CD4-positive, alpha-beta memory T cell (primary cell): ENCODE data around the gene THOC2. TPM values are rescaled to one million over a fixed set of nuclear protein-coding genes. Genes with fewer than 3 reads are reported as not detected.
A peak's percentile ranks its signal among the peaks of the same experiment; 100 is the strongest.
"Not testable (repeated sequence)": the region's sequence is repeated elsewhere in the genome, so short reads cannot be mapped to it uniquely, and the experiment has no call there.

Experiments used
- CTCF ChIA-PET: fragments of 350-600 bp; sonication (Branson Sonifier 250); formaldehyde crosslinking; loops from one replicate; lab custom pipeline; 2021; ENCODE audit warnings: inconsistent platforms; ENCODE audit not compliant: partially characterized antibody; lab: Charles Lee
- POLR2A ChIA-PET: fragments of 350-600 bp; sonication (Branson Sonifier 250); formaldehyde crosslinking; loops from one replicate; lab custom pipeline; 2021; ENCODE audit not compliant: partially characterized antibody; lab: Charles Lee
- DNase-seq, 5 donors: peaks; one replicate each; pipeline versions ENCODE4 v3.0.0 to v3.0.0-alpha.2; 2020 to 2022; ENCODE audit warnings: mixed read lengths in 1 of 5
- H3K27ac ChIP-seq: one replicate; pipeline ENCODE4 v1.7.0; 2013; ENCODE audit warnings: low read depth, low read length
- H3K27me3 ChIP-seq: 2 replicates; pipeline ENCODE4 v1.7.0; 2013; ENCODE audit warnings: mild to moderate bottlenecking, low read length, moderate library complexity; ENCODE audit not compliant: insufficient read depth
- H3K36me3 ChIP-seq: 2 replicates; pipeline ENCODE4 v1.7.0; 2013; ENCODE audit warnings: mild to moderate bottlenecking, low read length, moderate library complexity; ENCODE audit not compliant: insufficient read depth
- H3K4me1 ChIP-seq: 2 replicates; pipeline ENCODE4 v1.7.0; 2013; ENCODE audit warnings: mild to moderate bottlenecking, low read length, moderate library complexity; ENCODE audit not compliant: insufficient read depth
- H3K4me3 ChIP-seq, 2 donors: one replicate each; pipeline ENCODE4 v1.7.0; 2013; ENCODE audit warnings: low read length in 2 of 2, mild to moderate bottlenecking in 1 of 2
- H3K9me3 ChIP-seq, 2 donors: one replicate each; pipeline ENCODE4 v1.7.0; 2013; ENCODE audit warnings: low read length in 2 of 2, control low read depth in 1 of 2; ENCODE audit not compliant: control insufficient read depth in 1 of 2
- H3K27ac Mint-ChIP-seq, 7 donors: one replicate each; pipeline ENCODE4 v1.8.0; 2020 to 2021; ENCODE audit warnings: mixed read lengths in 7 of 7, mild to moderate bottlenecking in 6 of 7, inconsistent platforms in 3 of 7, moderate library complexity in 3 of 7
- H3K27me3 Mint-ChIP-seq, 2 donors: one replicate each; pipeline ENCODE4 v1.8.0; 2020 to 2021; ENCODE audit warnings: mixed read lengths in 2 of 2
- H3K36me3 Mint-ChIP-seq, 2 donors: one replicate each; pipeline ENCODE4 v1.8.0; 2020 to 2021; ENCODE audit warnings: mixed read lengths in 2 of 2, inconsistent platforms in 1 of 2, mild to moderate bottlenecking in 1 of 2
- H3K4me1 Mint-ChIP-seq, 4 donors: one replicate each; pipeline ENCODE4 v1.8.0; 2020 to 2021; ENCODE audit warnings: mixed read lengths in 4 of 4, mild to moderate bottlenecking in 1 of 4
- H3K4me3 Mint-ChIP-seq, 8 donors: one replicate each; pipeline ENCODE4 v1.8.0; 2020 to 2021; ENCODE audit warnings: mixed read lengths in 8 of 8, mild to moderate bottlenecking in 7 of 8, moderate library complexity in 6 of 8, inconsistent platforms in 3 of 8
- H3K9me3 Mint-ChIP-seq, 8 donors: one replicate each; pipeline ENCODE4 v1.8.0; 2020 to 2021; ENCODE audit warnings: mixed read lengths in 8 of 8, mild to moderate bottlenecking in 5 of 8, inconsistent platforms in 3 of 8, moderate library complexity in 1 of 8
- intact Hi-C: fragments of 100-400 bp; cut with micrococcal nuclease; formaldehyde crosslinking; loops from one replicate; pipeline ENCODE4 v1.15.1; 2023
- polyA plus RNA-seq, 2 donors: library from polyadenylated mRNA; unstranded; fragments of 300-500 nt; fragmentation: Illumina TruSeq; gene quantifications; one replicate each; pipeline ENCODE4 v1.2.3, GENCODE V29; 2021
- total RNA-seq, 2 experiments: library from RNA; stranded (reverse); gene quantifications; one replicate each; pipeline ENCODE4 v1.2.3, GENCODE V29; 2021

Gene THOC2
- total and polyA plus RNA-seq, 4 experiments from 2014 or later, result 22.0 to 104 (median 72.0) TPM

DNA sequence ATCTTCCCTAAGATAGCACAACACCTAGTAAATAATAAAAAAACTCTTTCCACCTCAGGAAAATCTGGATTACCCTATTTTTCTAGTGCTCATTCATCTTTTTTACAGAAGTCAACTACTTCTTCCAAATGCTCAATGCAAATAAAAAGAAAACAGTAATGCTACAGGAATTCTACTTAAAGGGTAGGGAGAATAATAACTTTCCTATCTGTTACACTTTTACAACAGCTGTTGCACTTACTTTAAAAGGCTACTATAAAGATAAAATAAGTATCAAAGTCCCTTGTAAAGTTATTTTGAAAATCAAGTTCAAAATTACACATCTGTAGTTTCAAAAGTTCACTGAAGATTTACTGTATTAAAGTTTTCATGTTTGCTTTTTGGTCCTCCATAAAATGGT lies 37.6 kb downstream of the THOC2 start:
- no peaks in the 10 kb centered on the region for H3K9me3 Mint-ChIP-seq
- Histone ChIP-seq H3K4me3 (no peak overlapping the region), H3K9me3 (no peaks in the 10 kb centered on the region), H3K27me3 (no peaks in the 10 kb centered on the region), H3K36me3 (no peaks in the 10 kb centered on the region), H3K4me1 (no peaks in the 10 kb centered on the region), H3K27ac (no peak overlapping the region)
- H3K4me1 Mint-ChIP-seq, result peaks cover 0 to 4% (median under 1%) of the 10 kb centered on the region in 4 donors
- ChIA-PET CTCF (no interaction called here), POLR2A (no interaction called here)
- DNase-seq, result no peak
- H3K27ac Mint-ChIP-seq, result no peak overlapping the region
- H3K27me3 Mint-ChIP-seq, result no peaks in the 10 kb centered on the region
- no peak overlapping the region for H3K4me3 Mint-ChIP-seq
- intact Hi-C loops, result no loop called here
- peaks cover 0 to 21% of the 10 kb centered on the region in 2 donors for H3K36me3 Mint-ChIP-seq

DNA sequence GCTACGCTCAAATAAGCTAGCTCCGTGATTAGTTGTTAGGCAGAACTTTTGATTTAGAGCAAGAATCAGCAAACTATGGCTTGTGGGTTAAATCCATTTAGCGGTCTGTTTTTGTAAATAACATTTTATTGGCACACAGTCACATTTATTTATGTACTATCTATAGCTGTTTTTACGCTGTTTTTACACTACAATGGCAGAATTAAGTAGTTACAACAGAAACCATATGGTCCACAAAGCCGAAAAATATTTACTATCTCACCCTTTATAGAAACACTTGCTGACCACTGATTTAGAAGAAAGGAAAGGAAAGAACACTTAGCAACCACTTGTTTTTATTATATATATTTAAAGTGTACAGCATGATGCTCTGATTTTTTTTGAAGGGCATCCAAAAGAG lies 41.1 kb downstream of the THOC2 start:
- H3K36me3 ChIP-seq, result no peaks in the 10 kb centered on the region
- H3K27ac Mint-ChIP-seq, result no peak overlapping the region
- no peak overlapping the region for H3K27ac ChIP-seq
- no peak overlapping the region for H3K4me3 Mint-ChIP-seq
- DNase-seq, result no peak
- no peaks in the 10 kb centered on the region for H3K9me3 Mint-ChIP-seq
- peaks cover 0 to 28% of the 10 kb centered on the region in 2 donors for H3K36me3 Mint-ChIP-seq
- no peaks in the 10 kb centered on the region for H3K27me3 ChIP-seq
- no peak overlapping the region for H3K4me3 ChIP-seq
- CTCF ChIA-PET, result interaction anchor here (0.7 kb wide), 1 partner anchor 13 kb away, joined by 4 read pairs; no protein-coding TSS in a partner anchor
- H3K9me3 ChIP-seq, result no peaks in the 10 kb centered on the region
- POLR2A ChIA-PET, result no interaction called here
- H3K4me1 ChIP-seq, result no peaks in the 10 kb centered on the region
- H3K4me1 Mint-ChIP-seq, result peaks cover 0 to 1% (median 0%) of the 10 kb centered on the region in 4 donors
- no peaks in the 10 kb centered on the region for H3K27me3 Mint-ChIP-seq
- intact Hi-C loops, result no loop called here

DNA sequence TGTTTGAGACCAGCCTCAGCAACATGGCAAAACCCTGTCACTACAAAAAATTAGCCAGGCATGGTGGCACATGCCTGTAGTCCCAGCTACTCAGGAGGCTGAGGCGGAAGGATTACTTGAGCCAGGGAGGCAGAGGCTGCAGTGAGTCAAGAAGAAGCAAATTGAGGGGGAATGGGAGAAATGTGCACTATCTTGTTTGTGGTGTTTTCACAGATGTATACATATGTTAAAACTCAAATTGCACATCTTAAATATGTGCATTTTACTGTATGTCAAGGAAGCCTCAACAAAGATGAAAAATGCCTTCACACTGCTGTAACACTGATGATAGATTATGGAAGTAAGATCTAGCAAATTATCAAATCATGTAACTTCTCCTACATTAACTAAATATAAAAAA lies 44.3 kb downstream of the THOC2 start:
- Mint-ChIP-seq H3K9me3 (no peaks in the 10 kb centered on the region), H3K4me1 (peaks cover 0 to 1% (median 0%) of the 10 kb centered on the region in 4 donors), H3K27ac (peak overlapping the region in 1 of 7 donors; percentile 31), H3K36me3 (peaks cover 3 to 34% of the 10 kb centered on the region in 2 donors), H3K4me3 (no peak overlapping the region), H3K27me3 (no peaks in the 10 kb centered on the region)
- intact Hi-C loops, result no loop called here
- Histone ChIP-seq H3K4me1 (no peaks in the 10 kb centered on the region), H3K4me3 (no peak overlapping the region), H3K27ac (no peak overlapping the region), H3K36me3 (no peaks in the 10 kb centered on the region), H3K27me3 (no peaks in the 10 kb centered on the region), H3K9me3 (no peaks in the 10 kb centered on the region)
- ChIA-PET CTCF (no interaction called here), POLR2A (no interaction called here)
- DNase-seq, result no peak

DNA sequence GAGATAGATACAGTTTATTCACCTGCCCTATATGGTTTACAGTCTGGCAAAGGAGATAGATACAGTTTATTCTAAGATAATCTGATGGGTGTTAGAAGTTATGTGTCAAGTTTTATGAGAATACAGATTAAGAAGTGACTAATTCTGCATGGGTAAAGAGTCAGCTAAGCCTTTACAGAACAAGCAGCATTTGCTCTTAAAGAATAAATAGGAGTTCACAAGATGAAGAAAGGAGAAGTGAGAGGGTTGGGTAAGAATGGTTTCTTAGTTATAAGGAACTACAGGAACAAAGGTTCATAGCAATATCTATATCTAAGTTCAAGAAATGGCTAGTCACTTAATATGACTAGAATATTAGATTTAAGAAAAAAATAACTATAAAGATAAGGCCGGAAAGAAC lies 47.6 kb downstream of the THOC2 start:
- no peak for DNase-seq
- Histone ChIP-seq H3K27me3 (no peaks in the 10 kb centered on the region), H3K27ac (no peak overlapping the region), H3K9me3 (no peaks in the 10 kb centered on the region), H3K4me1 (no peaks in the 10 kb centered on the region), H3K4me3 (no peak overlapping the region), H3K36me3 (no peaks in the 10 kb centered on the region)
- ChIA-PET CTCF (no interaction called here), POLR2A (no interaction called here)
- H3K4me1 Mint-ChIP-seq, result no peaks in the 10 kb centered on the region
- H3K9me3 Mint-ChIP-seq, result no peaks in the 10 kb centered on the region
- H3K27me3 Mint-ChIP-seq, result no peaks in the 10 kb centered on the region
- H3K27ac Mint-ChIP-seq, result no peak overlapping the region
- intact Hi-C loops, result no loop called here
- peaks cover 15 to 44% of the 10 kb centered on the region in 2 donors for H3K36me3 Mint-ChIP-seq
- H3K4me3 Mint-ChIP-seq, result no peak overlapping the region

DNA sequence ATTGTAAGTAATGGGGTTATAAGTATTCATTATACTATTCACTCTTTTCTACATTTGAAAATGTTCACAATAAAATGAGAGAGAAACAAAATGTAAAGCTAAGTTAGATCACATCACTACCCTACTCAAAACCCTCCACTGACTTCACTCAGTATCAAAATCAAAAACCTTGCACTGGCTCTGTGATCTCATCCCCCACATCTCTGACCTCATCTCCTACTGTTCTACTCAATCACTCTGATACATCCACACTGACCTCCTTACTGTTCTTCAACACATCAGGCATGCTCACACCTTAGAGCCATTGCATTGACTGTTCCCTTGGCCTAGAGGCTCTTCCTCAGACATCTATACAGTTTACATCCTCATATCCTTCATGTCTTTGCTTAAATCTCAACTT lies 50.7 kb downstream of the THOC2 start:
- no peaks in the 10 kb centered on the region for H3K4me1 Mint-ChIP-seq
- intact Hi-C loops, result no loop called here
- no peaks in the 10 kb centered on the region for H3K27me3 Mint-ChIP-seq
- Histone ChIP-seq H3K36me3 (peaks cover 3% of the 10 kb centered on the region), H3K9me3 (no peaks in the 10 kb centered on the region), H3K27me3 (no peaks in the 10 kb centered on the region), H3K4me3 (no peak overlapping the region), H3K4me1 (no peaks in the 10 kb centered on the region), H3K27ac (no peak overlapping the region)
- ChIA-PET CTCF (no interaction called here), POLR2A (no interaction called here)
- peak overlapping the region in 1 of 7 donors; percentile 59 for H3K27ac Mint-ChIP-seq
- no peak for DNase-seq
- H3K9me3 Mint-ChIP-seq, result no peaks in the 10 kb centered on the region
- peak overlapping the region in 1 of 8 donors; percentile 48 for H3K4me3 Mint-ChIP-seq
- peaks cover 28 to 49% of the 10 kb centered on the region in 2 donors for H3K36me3 Mint-ChIP-seq

DNA sequence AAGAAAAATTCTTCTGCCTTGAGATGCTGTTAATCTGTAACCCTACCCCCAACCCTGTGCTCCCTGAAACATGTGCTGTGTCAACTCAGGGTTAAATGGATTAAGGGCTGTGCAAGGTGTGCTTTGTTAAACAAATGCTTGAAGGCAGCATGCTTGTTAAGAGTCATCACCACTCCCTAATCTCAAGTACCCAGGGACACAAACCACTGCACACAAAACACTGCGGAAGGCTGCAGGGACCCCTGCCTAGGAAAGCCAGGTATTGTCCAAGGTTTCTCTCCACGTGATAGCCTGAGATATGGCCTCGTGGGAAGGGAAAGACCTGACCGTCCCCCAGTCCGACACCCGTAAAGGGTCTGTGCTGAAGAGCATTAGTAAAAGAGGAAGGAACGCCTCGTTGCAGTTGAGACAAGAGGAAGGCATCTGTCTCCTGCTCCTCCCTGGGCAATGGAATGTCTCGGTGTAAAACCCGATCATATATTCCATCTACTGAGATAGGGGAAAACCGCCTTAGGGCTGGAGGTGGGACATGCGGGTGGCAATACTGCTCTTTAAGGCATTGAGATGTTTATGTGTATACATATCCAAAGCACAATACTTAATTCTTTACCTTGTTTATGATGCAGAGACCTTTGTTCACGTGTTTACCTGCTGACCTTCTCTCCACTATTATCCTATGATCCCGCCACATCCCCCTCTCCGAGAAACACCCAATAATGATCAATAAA lies 53.0 kb downstream of the THOC2 start:
- H3K27ac Mint-ChIP-seq, H3K27me3 Mint-ChIP-seq, H3K4me1 ChIP-seq, H3K4me3 Mint-ChIP-seq, H3K36me3 ChIP-seq, CTCF ChIA-PET, H3K9me3 Mint-ChIP-seq, DNase-seq, H3K9me3 ChIP-seq, H3K4me3 ChIP-seq, H3K4me1 Mint-ChIP-seq, intact Hi-C loops, H3K27me3 ChIP-seq, H3K27ac ChIP-seq, POLR2A ChIA-PET: not testable (repeated sequence)
- peaks cover 35 to 48% of the 10 kb centered on the region in 2 donors for H3K36me3 Mint-ChIP-seq

DNA sequence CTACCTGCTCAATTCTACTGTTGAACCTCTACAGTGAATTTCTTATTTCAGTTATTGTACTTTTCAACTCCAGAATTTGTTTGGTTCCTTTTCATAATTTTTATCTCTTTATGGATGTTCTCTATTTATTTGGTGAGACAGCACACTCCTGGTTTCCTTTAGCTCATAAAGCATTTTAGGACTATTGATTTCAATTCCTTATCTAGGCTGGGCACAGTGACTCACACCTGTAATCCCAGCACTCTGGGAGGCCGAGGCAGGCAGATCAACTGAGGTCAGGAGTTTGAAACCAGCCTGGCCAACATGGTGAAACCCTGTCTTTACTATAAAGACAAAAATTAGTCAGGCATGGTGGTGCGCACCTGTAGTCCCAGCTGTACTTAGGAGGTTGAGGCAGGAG lies 57.7 kb downstream of the THOC2 start:
- DNase-seq, result no peak
- Histone ChIP-seq H3K4me3 (no peak overlapping the region), H3K4me1 (no peaks in the 10 kb centered on the region), H3K36me3 (peaks cover 3% of the 10 kb centered on the region), H3K27me3 (no peaks in the 10 kb centered on the region), H3K27ac (no peak overlapping the region), H3K9me3 (no peaks in the 10 kb centered on the region)
- intact Hi-C loops, result no loop called here
- Mint-ChIP-seq H3K36me3 (peaks cover 30 to 41% of the 10 kb centered on the region in 2 donors), H3K9me3 (no peaks in the 10 kb centered on the region), H3K4me1 (peaks cover 0 to 6% (median 0%) of the 10 kb centered on the region in 4 donors), H3K27me3 (no peaks in the 10 kb centered on the region), H3K4me3 (no peak overlapping the region), H3K27ac (peak overlapping the region in 1 of 7 donors; percentile 29)
- CTCF ChIA-PET, result no interaction called here
- POLR2A ChIA-PET, result no interaction called here
